DND-41 (cell line): Measurements from ENCODE around the gene RNF5.

Source experiments
- EZH2 ChIP-seq: IDR thresholded peaks from 3 replicates; pipeline ENCODE4 v1.6.1; 2012; ENCODE audit warnings: borderline replicate concordance, low read depth, mild to moderate bottlenecking, moderate library complexity, low read length, inconsistent platforms; ENCODE audit not compliant: severe bottlenecking
- TF ChIP-seq, protein P1 (sequence below): IDR thresholded peaks from 2 replicates; pipeline ENCODE4 v1.5.1; 2012; ENCODE audit warnings: borderline replicate concordance, low read length, moderate library complexity, mild to moderate bottlenecking; ENCODE audit not compliant: poor library complexity, severe bottlenecking; ENCODE audit errors: extremely low read depth

DNA sequence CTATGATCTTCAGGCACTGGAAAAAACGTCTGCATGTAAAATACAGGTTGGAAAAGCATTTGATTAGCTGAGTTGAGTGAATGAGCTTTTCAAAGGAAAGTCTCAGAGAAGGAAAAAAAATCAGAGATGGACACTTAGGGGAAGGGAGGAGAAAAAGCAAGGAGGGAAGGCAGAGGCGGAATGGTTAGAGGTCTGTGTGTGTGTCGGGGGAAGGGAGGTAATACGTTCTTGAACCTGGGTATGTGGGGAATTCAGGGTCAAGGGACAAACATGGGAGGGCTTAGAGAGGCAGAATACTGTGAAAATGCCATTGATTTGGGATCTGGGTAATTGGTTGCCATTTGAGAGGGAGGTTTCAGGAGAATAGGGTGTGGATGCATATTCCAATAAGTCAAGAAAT is 31.5 kb upstream of the RNF5 start:
- TF ChIP-seq, protein P1, sequence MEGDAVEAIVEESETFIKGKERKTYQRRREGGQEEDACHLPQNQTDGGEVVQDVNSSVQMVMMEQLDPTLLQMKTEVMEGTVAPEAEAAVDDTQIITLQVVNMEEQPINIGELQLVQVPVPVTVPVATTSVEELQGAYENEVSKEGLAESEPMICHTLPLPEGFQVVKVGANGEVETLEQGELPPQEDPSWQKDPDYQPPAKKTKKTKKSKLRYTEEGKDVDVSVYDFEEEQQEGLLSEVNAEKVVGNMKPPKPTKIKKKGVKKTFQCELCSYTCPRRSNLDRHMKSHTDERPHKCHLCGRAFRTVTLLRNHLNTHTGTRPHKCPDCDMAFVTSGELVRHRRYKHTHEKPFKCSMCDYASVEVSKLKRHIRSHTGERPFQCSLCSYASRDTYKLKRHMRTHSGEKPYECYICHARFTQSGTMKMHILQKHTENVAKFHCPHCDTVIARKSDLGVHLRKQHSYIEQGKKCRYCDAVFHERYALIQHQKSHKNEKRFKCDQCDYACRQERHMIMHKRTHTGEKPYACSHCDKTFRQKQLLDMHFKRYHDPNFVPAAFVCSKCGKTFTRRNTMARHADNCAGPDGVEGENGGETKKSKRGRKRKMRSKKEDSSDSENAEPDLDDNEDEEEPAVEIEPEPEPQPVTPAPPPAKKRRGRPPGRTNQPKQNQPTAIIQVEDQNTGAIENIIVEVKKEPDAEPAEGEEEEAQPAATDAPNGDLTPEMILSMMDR: no peak
- no peak for TF ChIP-seq EZH2
